NCI-H82 (cell line): ENCODE measurements around the gene ZNF598.

Experiments
- DNase-seq: peaks from one replicate; lab custom pipeline; 2025; lab: John Stamatoyannopoulos, UW

The ZNF598 gene

DNA sequence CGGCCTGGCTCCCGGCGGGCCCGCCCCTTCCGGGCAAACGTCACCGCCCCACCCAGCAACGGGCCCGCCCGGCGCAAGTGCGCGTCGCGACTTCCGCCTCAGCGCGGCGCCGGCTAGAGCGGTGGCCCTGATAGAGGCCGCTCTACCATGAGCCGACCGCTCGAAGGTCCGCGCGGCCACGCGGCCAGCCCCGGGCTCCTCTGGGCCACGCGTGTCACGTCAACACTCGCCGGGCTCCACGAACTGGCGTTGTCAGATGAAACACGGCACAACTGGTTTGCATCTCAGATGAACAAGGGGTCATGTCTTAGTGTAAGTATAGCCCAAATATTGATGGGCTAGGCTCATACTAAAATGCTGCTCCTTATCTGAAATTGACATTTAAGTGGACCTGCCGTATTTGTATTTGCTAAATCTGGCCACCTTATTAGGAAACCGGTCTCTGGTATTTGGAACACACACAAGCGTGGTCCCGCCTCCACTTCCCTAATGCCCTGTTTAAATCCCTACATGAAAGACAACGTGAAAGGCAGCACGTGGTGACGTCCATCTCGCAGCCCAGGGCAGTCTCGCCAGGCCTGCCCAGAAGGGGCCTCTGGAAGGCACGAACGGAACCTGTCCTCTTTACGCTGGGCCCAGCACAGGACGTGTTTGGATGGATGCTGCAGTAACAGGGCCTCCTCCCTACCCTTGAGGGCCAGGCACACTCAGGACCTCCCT, at the start of gene ZNF598:
Gene ZNF598 (minus strand): TSS at position 31 of the 720 bp plus-strand sequence.
- DNase-seq = peak; percentile 91

DNA sequence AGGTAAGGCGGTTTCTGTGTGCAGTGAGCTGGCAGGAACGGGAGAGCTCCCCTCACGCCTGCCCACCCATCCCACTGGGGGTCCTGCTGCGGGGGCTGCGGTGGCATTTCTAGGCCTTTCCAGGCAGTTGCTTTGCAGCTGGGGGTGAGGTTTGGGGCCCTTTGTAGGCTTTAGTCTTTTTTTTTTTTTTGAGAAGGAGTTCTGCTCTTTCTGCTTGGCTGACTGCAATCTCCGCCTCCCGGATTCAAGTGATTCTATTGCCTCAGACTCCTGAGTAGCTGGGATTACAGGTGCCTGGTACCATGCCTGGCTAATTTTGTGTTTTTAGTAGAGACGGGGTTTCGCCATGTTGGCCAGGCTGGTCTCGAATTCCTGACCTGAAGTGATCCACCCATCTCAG, 49.3 kb upstream of the ZNF598 start:
- no peak for DNase-seq

- no peak for DNase-seq
Observed at GRCh38 chr16:2058420-2058819, 48.8 kb upstream of the ZNF598 start.

GRCh38 chr16:2057438-2057837, 47.8 kb upstream of the ZNF598 start:
- DNase-seq = no peak

DNA sequence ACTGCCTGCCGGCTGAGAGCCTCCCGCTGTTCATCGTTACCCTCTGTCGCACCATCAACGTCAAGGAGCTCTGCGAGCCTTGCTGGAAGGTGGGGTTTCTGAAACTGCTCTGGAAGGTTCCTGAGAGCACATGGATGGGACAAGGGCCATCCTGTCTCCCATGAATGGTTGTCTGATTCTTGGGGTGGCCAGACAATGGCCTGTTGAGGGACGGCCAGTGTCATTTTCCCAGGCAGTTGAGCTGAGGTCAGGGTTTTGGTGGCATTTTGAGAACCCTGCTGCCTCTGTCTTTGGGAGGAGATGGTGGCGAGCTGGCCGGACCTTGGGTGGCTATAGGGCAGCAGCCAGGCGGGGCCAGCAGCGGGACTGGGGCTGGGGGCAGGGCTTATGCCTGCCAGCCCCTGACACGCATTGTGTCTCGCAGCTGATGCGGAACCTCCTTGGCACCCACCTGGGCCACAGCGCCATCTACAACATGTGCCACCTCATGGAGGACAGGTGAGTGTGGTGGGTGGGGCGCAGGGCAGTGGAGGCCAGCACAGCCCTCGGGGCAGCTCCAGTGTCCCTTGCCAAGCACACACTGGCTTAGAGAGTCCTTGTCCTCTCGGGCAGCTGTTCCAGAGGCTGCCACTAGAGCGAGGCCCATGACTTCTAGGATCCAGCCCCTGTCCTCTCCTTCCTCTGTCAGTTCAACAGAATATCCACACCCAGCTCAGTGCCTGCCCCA, 47.2 kb upstream of the ZNF598 start:
- peak; percentile 28 for DNase-seq

DNA sequence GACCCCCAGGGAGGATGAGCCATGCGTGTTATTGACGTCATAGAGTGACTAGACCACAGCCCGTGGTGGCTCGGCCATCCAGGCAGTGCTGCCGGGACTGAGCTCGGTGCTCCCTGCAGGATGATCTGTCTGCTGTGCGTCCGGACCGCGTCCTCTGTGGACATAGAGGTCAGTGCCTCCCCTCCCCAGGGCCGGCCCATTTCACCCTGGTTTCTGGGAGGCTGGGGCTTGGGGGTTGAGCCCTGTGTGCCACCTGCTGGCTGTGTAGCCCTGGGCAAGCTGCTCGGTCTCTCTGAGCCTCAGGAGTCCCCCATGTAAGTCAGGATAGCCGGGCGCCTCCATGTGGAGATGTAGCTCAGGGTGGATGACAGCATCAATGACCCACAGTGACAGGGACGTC, 46.5 kb upstream of the ZNF598 start:
- DNase-seq = peak; percentile 15

DNA sequence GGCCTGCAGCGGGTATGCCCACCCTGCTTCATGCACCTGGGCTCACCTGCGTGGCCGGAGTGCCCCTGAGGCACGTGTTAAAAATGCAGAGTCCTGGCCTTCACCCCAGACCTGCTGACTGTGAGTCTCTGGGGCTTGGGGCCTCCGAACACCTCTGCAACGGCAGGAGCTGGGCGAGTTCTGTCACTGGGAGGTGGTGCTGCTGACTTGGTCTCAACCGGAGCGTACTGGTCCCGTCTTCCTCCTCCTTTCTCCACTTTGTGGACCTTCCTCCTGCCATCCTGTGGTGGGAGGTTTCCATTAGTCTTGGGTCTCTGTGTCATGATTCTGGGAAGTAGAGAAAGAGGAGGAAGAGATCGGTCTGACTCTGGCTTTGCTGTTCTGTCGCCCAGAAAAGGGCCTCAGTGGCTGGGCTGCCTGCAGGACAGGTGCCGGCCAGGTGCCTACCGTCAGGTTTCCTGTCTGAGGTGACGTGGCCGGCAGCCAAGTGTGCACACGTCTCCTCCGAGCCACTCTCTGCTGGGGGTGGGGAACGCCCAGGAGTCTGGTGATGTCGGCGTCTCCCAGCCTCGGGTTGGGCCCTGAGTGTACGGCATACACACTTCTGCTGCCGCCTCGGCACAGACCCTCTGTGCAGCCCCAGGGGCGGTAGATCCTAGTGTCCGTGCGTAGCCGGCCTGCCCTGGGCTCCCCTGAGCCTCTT, 45.1 kb upstream of the ZNF598 start:
- no peak for DNase-seq

DNA sequence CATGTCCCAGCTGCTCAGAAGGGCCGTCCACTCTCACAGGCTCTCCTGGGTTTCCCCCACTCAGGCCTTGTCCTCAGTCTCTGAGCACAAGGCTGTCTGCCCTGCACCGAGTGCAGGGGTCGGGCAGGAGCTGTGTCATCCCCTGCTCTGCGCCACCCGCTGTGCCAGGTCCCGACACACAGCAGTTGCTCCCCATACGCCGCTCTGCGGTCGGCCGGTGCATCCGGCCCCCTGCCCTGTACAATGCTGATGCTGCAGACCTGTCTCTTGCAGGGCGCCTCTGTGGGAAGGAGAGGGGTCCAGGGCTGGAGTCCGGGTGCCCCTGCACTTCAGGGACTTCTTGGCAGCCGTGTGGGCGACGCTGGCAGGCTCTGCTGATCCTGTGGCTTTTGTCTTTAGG, 44.3 kb upstream of the ZNF598 start:
- DNase-seq = no peak

DNA sequence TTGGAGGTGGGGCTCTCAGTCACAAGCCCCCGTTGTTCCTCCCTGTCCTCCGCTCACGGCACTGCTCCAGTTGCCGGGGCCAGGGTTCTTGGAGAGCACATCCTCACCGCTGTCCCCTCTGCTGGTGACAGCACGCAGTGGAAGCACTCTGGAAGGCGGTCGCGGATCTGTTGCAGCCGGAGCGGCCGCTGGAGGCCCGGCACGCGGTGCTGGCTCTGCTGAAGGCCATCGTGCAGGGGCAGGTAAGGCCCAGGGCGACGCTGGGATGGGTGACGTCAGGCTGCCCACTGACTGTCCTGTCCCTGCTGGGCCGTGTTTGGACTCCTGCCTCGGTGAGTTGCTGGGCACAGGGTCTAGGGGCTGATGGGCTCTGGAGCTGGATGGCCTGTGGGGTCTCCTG, 43.6 kb upstream of the ZNF598 start:
- no peak for DNase-seq

- no peak for DNase-seq
Observed at GRCh38 chr16:2048116-2048543, 38.5 kb upstream of the ZNF598 start.

- DNase-seq = peak; percentile 97
Observed at GRCh38 chr16:2047330-2048115, 37.9 kb upstream of the ZNF598 start, which contains the start of the genes NTHL1 and TSC2. TSS of gene NTHL1 (minus strand) at chr16:2047834. CDS start at chr16:2047823, 11 bp downstream. TSS of gene TSC2 (plus strand) at chr16:2047985. CDS start at chr16:2048616, 631 bp downstream.

GRCh38 chr16:2046893-2047329, 37.3 kb upstream of the ZNF598 start:
- no peak for DNase-seq

- no peak for DNase-seq
Observed at GRCh38 chr16:2045965-2046892, 36.6 kb upstream of the ZNF598 start.

DNA sequence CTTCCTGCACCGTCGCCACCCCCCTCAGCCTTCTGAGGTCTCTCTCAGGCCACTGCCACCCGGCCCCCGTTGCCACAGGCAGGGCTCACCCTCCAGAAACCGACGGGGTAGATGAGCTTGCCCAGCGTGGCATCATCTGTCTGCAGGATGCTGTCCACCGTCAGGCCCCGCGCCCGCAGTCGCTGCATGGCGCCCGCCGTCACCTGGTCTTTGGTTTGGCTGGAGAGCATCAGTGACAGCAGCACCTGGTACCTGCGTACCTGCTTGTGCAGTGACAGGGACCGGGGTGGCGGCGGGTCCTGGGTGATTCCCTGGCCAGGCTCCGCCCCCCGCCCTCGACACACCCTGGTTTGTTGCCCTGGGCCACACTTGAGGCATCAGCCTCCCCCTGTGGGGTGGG, 34.9 kb upstream of the ZNF598 start:
- no peak for DNase-seq

DNA sequence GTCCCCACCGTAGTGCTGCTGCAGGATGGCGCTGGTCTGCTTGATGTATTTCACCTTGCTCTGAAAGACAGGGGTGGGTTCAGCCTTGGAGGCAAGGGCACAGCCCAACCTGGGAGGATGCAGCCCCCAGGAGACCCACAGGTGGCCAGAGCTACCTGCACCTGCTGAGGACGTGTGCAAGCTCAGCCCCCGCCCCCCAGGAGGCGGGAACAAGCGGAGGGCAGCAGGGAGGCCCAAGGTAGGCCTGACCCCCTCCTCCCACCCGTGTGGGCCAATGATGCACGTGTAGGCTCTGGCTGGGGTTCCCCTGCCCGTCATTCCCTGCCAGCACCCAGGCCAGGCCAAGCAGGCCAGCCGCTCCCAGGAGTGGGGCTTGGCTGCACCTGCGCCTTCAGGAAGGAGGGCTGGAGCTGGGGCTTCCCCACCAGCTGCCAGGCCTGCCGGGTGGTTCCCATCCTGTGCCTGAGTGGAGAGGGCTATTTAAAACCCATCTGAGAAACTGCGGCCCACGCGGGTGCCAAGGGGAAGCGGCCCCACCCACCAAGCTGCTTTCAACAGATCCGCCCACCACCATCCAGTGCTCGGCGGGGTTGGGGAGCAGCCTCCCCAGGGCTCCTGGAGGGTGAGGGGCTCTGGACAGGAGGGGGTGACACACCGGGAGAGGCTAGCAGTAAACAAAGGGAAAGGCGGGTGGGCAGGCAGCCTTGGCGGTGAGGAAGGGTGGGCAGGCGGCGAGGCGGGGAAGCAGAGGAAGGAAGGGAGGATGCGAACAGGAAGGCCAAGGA, 34.2 kb upstream of the ZNF598 start:
- no peak for DNase-seq

DNA sequence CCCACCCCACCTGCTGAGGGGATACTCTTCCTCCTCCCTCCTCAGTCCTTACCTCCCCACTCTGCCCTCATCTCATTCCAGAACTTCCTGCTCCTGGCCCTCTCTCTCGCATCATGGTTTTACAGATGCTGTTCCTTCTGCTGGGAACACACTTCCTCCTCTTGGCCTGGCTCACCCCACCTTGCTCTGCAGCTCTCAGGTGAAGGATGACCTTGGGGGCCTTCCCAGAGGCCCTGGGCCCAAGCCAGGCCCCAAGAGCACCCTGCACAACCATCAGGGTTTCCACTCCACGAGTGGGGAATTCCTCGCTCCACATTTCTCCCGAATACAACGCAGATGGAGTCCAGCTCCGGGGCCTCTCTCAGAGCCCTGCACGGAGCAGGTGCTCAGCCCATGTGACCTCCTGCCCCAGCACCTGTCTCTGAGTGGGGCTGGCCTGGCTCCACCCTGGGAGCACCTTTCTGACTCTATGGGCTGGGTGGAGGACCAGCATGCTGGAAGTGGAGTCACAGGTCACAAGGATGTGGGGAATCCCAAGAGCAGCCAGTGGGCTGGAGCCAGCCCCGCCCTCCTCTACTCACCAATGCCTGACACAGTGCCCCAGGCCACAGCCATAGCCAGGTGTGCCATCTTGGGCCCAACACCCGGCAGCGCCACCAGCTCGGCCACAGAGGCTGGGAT, 33.5 kb upstream of the ZNF598 start:
- DNase-seq = no peak

- DNase-seq = peak; percentile 42
Observed at GRCh38 chr16:2042171-2042985, 32.8 kb upstream of the ZNF598 start.

DNA sequence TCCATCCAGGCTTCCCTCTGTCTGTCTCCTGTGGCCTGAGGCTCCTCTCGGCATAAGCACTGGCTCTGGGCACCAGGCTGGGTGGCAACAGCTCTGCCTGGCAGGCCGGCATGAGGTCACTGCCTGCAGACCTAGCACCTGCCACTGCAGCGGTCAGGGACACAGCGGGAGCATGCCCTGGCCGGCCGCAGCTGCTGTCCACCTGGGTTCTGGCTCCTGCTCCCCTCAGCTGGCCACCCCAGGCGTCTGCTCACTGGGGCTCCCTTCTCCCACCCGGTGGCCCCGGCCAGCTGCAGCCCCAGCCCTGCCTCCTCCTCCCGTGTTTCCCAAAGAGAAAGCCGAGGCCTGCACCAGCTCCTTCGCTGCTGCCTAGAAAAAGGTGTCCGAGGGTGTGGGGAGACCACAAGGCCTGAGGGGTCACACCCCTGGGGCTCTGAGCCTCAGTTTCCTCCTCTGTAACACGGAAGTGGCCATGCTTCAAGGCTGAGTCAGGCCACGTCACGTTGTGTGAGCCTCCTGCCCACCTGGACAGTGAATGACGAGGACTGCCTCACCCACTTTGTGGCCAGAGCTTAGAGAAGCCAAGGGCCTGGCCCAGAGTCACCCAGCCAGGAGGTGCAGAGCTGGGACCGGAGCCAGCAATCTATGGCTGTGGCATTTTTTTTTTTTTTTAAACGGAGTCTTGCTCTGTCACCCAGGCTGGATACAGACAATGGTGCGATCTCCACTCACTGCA, 31.3 kb upstream of the ZNF598 start:
- DNase-seq = no peak
